Colonic mucosa (tissue), 4 donors: ENCODE measurements around the gene B3GNT8. TPM values are rescaled to one million over a fixed set of nuclear protein-coding genes. Genes with fewer than 3 reads are reported as not detected.
A peak's percentile ranks its signal among the peaks of the same experiment; 100 is the strongest.

ENCODE experiments used
- DNase-seq: peaks from one replicate; pipeline ENCODE4 v3.0.0-alpha.2; 2020
- H3K27ac ChIP-seq: fragments of 200-600 bp; one replicate; pipeline ENCODE4 v1.8.0; 2021
- H3K27me3 ChIP-seq: fragments of 200-600 bp; one replicate; pipeline ENCODE4 v1.8.0; 2021
- H3K36me3 ChIP-seq: fragments of 200-600 bp; one replicate; pipeline ENCODE4 v1.8.0; 2021
- H3K4me1 ChIP-seq: fragments of 200-600 bp; one replicate; pipeline ENCODE4 v1.8.0; 2021; ENCODE audit warnings: mild to moderate bottlenecking
- H3K4me3 ChIP-seq: fragments of 200-600 bp; one replicate; pipeline ENCODE4 v1.8.0; 2021
- H3K9ac ChIP-seq, 2 donors: one replicate each; pipeline ENCODE4 v1.7.0; 2013; ENCODE audit warnings: control low read depth in 2 of 2, low read depth in 2 of 2, low read length in 2 of 2
- H3K9me3 ChIP-seq: fragments of 200-600 bp; one replicate; pipeline ENCODE4 v1.8.0; 2021
- CTCF ChIP-seq: fragments of 200-600 bp; IDR thresholded peaks from one replicate; pipeline ENCODE4 v1.8.0; 2022; ENCODE audit warnings: antibody characterized with exemption, mild to moderate bottlenecking
- intact Hi-C: fragments of 100-400 bp; cut with DNase I; formaldehyde crosslinking; loops from one replicate; pipeline ENCODE4 v1.14.1; 2022
- total RNA-seq, 2 donors: library from RNA; stranded (reverse); fragmentation: NEBNext Ultra II Directional in 1 of 2; extraction: Animal tissue kit (Norgen Biotek cat#: 25700) in 1 of 2; gene quantifications; one replicate each; pipeline ENCODE4 v1.2.1, GENCODE V29; 2021
- donor health status: healthy.
- donor health status: DM: no; HTN: no; CAD: no.
- donor health status: DM: no; HTN: no; CAD: no.

The B3GNT8 gene
- total RNA-seq, 2 donors from 2014 or later, result 26.5 to 34.1 TPM

- intact Hi-C loops, result loop anchor here (5.0 to 10.0 kb wide), 2 partner anchors 37 to 110 kb away; partner anchors contain the start of genes BCKDHA and EXOSC5
- Histone ChIP-seq H3K9me3 (no peaks in the 10 kb centered on the region), H3K4me3 (no peak overlapping the region), H3K27ac (no peak overlapping the region), H3K4me1 (peaks cover 3% of the 10 kb centered on the region), H3K9ac (no peak overlapping the region), H3K27me3 (no peaks in the 10 kb centered on the region), H3K36me3 (no peaks in the 10 kb centered on the region)
- TF ChIP-seq CTCF, result no peak
- DNase-seq, result no peak
Measured at GRCh38 chr19:41434450-41434849, 7.3 kb upstream of the B3GNT8 start.

- no peaks in the 10 kb centered on the region for H3K36me3 ChIP-seq
- intact Hi-C loops, result loop anchor here (5.0 to 10.0 kb wide), 2 partner anchors 36 to 108 kb away; partner anchors contain the start of genes BCKDHA and EXOSC5
- H3K27me3 ChIP-seq, result no peaks in the 10 kb centered on the region
- DNase-seq, result no peak
- no peaks in the 10 kb centered on the region for H3K4me1 ChIP-seq
- H3K4me3 ChIP-seq, result no peak overlapping the region
- no peak for TF ChIP-seq CTCF
- H3K9me3 ChIP-seq, result no peaks in the 10 kb centered on the region
- H3K27ac ChIP-seq, result no peak overlapping the region
- no peak overlapping the region for H3K9ac ChIP-seq
Measured at GRCh38 chr19:41433171-41433570, 6.0 kb upstream of the B3GNT8 start.

GRCh38 chr19:41431426-41432386 lies 4.5 kb upstream of the B3GNT8 start:
- intact Hi-C loops, result loop anchor here (5.0 to 10.0 kb wide), 2 partner anchors 34 to 107 kb away; partner anchors contain the start of genes BCKDHA and EXOSC5
- no peak overlapping the region for H3K27ac ChIP-seq
- H3K36me3 ChIP-seq, result no peaks in the 10 kb centered on the region
- peak; percentile 15 for TF ChIP-seq CTCF
- no peaks in the 10 kb centered on the region for H3K4me1 ChIP-seq
- DNase-seq, result no peak
- no peak overlapping the region for H3K4me3 ChIP-seq
- no peaks in the 10 kb centered on the region for H3K9me3 ChIP-seq
- no peaks in the 10 kb centered on the region for H3K27me3 ChIP-seq
- no peak overlapping the region for H3K9ac ChIP-seq

- Histone ChIP-seq H3K4me3 (no peak overlapping the region), H3K36me3 (no peaks in the 10 kb centered on the region), H3K9ac (no peak overlapping the region), H3K27me3 (no peaks in the 10 kb centered on the region), H3K4me1 (no peaks in the 10 kb centered on the region), H3K9me3 (no peaks in the 10 kb centered on the region), H3K27ac (no peak overlapping the region)
- intact Hi-C loops, result loop anchor here (5.0 to 10.0 kb wide), 2 partner anchors 34 to 106 kb away; partner anchors contain the start of genes BCKDHA and EXOSC5
- no peak for TF ChIP-seq CTCF
- no peak for DNase-seq
Measured at GRCh38 chr19:41430922-41431321, 3.7 kb upstream of the B3GNT8 start.

- no peak for DNase-seq
- intact Hi-C loops, result no loop called here
- TF ChIP-seq CTCF, result no peak
- H3K36me3 ChIP-seq, result no peaks in the 10 kb centered on the region
- peak overlapping the region; percentile 57 for H3K4me3 ChIP-seq
- peak overlapping the region; percentile 76 for H3K27ac ChIP-seq
- H3K9ac ChIP-seq, result peak overlapping the region; percentile 54 to 99
- H3K9me3 ChIP-seq, result no peaks in the 10 kb centered on the region
- H3K4me1 ChIP-seq, result no peaks in the 10 kb centered on the region
- no peaks in the 10 kb centered on the region for H3K27me3 ChIP-seq
Measured at GRCh38 chr19:41428481-41428859, 1.3 kb upstream of the B3GNT8 start.
